C4-2B (cell line): ENCODE results near the gene PTPRM.

Experiments
- H3K27ac ChIP-seq: fragments of 450-650 bp; 2 replicates; pipeline ENCODE4 v1.5.1; 2017
- ZFX ChIP-seq: fragments of 450-650 bp; IDR thresholded peaks from 2 replicates; pipeline ENCODE4 v1.6.1; 2017
- TF ChIP-seq, protein P1 (sequence below): fragments of 450-650 bp; conservative IDR thresholded peaks from 2 replicates; pipeline ENCODE4 v1.5.1; 2017; ENCODE audit warnings: mild to moderate bottlenecking

The PTPRM gene

DNA sequence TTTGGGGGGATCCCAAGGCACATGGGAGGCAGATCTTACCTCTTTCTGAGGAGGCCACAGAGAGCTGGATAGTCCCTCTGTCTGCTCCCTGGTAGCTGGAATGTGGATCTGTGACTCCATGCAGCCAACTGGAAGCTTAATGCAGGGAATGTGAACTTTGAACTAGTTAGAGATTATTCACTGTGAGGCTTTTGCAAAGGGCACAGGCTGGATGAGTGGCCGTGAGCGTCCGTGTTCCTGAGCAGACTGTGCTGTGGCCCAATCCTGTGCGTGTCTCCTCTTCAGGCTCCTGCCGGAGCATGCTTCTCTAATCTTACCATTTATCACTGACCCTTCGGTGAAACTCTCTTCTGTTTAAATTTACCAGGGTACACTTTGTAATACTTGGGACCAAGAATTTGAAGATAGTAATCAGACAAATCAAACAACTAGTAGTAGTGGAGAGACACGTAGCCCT, 187.6 kb downstream of the PTPRM start:
- TF ChIP-seq, protein P1, sequence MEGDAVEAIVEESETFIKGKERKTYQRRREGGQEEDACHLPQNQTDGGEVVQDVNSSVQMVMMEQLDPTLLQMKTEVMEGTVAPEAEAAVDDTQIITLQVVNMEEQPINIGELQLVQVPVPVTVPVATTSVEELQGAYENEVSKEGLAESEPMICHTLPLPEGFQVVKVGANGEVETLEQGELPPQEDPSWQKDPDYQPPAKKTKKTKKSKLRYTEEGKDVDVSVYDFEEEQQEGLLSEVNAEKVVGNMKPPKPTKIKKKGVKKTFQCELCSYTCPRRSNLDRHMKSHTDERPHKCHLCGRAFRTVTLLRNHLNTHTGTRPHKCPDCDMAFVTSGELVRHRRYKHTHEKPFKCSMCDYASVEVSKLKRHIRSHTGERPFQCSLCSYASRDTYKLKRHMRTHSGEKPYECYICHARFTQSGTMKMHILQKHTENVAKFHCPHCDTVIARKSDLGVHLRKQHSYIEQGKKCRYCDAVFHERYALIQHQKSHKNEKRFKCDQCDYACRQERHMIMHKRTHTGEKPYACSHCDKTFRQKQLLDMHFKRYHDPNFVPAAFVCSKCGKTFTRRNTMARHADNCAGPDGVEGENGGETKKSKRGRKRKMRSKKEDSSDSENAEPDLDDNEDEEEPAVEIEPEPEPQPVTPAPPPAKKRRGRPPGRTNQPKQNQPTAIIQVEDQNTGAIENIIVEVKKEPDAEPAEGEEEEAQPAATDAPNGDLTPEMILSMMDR: no peak
- TF ChIP-seq ZFX: no peak
- H3K27ac ChIP-seq: peak overlapping the region; percentile 78

DNA sequence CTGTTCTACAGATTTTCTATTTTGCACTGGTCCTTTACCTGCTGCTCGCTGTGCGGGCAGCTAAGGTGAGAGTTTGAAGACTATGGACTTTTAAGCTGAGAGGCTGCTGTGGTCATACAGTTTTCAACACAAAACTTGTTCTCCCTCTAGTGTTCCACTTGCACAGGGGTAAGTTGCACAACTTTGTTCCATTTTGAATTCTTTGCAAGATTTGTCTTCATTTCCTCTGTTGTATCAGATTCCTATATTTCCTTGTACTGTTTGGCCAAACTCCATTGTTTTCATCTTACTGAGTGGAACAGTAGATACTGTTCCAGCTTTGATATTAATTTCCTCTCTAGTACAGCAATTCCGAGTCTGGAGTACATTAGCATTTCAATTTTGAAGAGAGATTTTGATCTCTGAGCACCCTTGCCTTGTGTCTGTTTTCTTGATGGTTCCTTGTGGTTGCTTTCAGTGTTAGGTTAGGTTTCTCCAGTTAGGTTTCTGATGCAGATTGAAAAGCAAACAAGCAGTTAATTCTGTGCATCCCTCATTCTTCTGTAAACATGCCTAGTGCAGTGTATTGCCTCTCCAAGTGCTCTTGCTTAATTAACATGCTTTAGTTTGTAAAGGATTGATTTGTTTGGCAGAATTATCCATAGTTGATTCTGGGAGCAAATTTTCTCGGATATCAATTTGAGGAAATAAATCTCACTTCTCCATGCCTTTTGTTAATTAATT, 188.8 kb downstream of the PTPRM start:
- TF ChIP-seq, protein P1: peak; percentile 47
- no peak for TF ChIP-seq ZFX
- H3K27ac ChIP-seq: peak overlapping the region; percentile 78; the same call in 1 of the 2 replicates

DNA sequence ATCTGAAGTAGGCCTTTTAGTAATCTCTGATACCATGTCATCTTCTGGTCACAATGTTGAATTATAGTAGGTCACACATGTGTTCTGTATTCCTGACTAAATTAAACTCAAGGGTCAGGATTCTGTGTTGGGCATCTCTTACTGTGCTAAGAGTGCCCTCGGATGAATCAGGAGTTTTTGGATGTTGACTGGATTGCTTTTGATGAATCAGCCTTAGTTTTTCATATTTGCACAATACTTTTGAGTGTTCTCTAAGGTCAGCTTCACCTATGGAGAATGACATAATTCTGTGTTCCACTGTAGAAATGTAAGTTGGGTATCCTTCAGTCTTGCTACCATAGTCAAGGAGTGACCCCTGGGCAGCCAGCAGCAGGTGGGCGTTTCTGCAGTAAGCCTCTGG, 190.1 kb downstream of the PTPRM start:
- TF ChIP-seq, protein P1: no peak
- no peak for TF ChIP-seq ZFX
- H3K27ac ChIP-seq: peak overlapping the region; percentile 32; the same call in 1 of the 2 replicates

DNA sequence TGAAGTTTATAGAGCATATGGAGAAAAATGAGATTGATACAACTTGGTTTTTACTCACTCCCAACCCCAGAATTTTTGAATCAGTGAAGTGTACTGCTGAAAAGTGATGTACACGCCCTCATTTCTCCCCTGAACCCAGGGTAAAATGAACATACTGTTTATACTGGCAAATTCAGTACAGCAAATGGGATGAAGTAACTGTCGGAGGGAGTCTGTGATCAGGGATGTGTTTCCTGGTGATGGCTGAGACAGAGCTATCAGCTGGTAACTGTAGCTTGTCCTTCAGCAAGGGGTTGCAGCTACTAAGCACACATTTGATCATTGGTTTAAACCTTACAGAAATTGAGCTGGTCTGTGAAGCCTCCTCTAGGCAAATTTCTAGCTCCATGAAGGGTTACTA, 191.6 kb downstream of the PTPRM start:
- no peak for TF ChIP-seq ZFX
- TF ChIP-seq, protein P1: no peak
- no peak overlapping the region for H3K27ac ChIP-seq

DNA sequence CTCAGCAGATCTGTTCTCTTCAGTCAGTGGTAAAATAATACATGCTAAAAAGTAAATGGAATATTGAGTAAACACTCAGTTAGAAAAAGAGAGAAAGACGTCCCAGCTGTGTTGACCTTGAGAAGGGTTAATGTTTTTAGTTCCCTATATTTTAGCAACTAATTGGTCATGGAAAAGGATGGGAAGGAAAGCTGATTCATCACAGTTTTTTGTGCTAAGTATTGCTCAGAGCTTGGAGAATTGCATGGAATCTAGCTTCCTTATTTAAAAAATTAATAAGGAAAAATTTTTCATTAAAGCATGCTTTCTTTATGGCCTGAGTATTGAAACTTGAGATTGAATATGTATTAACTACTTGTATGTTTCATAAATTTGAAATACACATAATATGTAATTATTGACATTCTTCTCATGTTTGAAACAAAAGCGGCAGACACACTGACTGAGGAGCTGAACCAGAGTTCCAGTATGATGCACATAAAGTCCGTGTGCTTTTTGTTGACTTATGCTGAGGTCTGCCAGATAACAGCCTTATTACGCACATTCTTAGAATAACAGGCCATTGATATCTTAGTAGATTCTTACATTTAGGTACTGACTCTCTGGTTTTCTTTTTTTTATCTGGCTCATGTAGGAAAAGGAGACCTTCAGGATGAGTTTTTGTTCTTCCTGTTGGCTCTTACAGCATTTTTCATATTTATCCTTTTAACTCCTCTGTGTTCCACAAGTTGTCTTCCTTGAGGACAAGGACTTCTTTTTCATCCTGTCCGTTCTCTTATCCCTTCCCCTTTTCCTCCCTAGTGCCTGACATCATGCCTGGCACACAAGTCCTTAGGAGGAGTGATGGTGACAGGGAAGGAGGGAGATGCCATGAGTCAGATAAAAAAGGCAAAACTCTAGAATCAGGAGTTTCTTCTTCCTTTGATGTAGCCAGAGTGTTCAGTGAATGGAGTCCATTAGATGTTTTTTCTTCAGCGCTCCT, 194.1 kb downstream of the PTPRM start:
- no peak for TF ChIP-seq ZFX
- TF ChIP-seq, protein P1: no peak
- H3K27ac ChIP-seq: no peak overlapping the region

DNA sequence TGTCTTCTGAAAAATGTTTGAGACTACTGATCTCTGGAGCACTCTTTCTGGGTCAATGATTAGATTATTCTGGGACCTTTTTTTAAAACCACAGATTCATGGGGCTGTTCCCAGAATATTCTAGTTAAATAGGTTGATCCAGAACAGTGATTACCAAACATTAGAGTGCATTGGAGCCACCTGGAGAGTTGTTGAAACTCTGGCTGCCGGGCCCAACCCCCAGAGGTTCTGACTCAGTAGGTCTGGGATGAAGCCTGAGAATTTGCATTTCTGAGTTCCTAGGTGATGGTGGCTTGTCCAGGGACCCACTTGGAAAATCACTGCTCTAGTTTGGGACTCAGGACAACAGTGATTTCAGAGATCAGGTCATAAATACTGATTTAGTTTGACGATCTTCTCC, 197.3 kb downstream of the PTPRM start:
- H3K27ac ChIP-seq: no peak overlapping the region
- TF ChIP-seq ZFX: no peak
- TF ChIP-seq, protein P1: no peak

DNA sequence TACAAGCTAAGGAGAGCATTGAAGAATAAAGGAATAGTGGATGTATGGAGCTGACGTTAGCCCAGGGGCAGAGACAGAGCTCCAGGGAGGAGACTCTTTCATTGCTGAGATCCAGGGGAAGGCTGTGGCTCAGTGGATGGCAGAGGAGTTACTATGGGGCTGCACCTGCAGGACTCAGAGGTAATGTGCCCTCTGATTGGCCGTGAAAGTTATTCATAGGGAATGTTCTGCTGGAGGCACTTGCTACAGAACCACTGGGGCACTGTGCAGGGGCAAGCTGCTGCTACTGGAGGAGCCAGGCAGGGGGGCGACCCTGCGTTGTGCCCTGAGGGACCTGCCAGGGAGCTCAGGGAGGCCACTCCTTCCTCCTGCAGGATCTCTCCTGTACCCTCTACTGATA, 199.2 kb downstream of the PTPRM start:
- H3K27ac ChIP-seq: no peak overlapping the region
- TF ChIP-seq, protein P1: no peak
- TF ChIP-seq ZFX: no peak
